HG02840 (cell line): Measurements from ENCODE around the gene TMEM273.
"Not testable (repeated sequence)": the region's sequence is repeated elsewhere in the genome, so short reads cannot be mapped to it uniquely, and the experiment has no call there.

Source experiments
- ATAC-seq: cut with Tn5 transposase; IDR thresholded peaks from one replicate; pipeline ENCODE4 v1.9.1; 2021; ENCODE audit warnings: mild to moderate bottlenecking, moderate library complexity, moderate number of reproducible peaks; ENCODE audit not compliant: unreplicated experiment, low FRiP score

TMEM273 gene

DNA sequence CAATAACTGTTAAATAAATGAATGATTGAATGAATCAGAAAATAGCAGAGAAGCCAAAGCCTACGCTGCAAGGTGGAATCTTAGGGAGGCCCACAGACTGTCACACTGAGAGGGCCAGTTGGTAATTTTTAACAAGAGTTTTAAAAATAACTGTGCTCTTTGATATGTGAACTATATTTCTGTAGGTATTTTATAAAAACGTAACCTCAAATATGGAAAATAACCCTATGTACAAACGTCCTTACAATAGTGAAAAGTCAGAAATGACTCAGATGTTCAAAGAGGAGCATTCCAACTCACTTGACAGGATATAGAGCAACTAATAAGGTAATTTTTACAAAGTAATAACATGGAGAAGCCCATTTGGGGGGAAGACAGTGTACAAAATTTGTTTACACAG is 18.9 kb upstream of the TMEM273 start:
- no peak for ATAC-seq

DNA sequence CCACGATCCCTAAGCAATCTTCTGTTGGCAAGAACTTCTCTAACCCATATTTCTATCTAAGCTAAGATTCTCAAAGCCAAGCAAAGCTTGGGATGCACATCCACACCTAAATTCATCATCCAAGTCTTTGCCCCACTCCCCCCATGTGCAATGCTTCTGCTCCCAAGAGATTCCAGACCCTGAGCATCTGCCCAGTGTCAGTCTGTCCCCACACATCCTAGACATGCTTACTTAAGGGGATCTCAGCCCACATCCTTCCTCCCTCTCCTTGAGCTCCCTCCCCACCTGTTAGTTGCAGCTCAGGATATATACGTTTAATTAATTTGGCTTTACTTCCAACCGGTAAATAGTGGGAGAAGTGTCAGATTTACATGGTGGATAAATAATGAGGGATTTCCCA is 17.0 kb upstream of the TMEM273 start:
- no peak for ATAC-seq

DNA sequence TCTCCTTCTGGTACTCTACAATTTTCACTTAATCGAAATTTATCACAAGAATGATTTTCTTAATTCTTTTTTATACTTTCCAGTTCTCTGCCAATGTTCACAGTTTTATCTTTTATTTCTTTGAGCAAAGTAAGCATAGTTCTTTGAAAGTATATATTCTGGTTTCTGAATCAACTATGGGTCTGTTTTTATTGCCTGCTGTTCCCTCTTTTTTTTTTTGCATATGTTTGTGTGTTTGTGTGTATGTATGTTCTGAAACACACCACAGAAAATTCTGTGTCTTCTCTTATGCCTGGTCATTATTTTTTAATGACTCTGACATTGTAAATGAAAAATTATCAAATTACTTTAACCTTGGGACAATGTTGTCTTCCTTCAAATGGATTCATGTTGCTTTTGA is 15.9 kb upstream of the TMEM273 start:
- ATAC-seq, result no peak

- ATAC-seq, result no peak
Measured at GRCh38 chr10:49202266-49202665, 14.1 kb upstream of the TMEM273 start.

- no peak for ATAC-seq
Measured at GRCh38 chr10:49200854-49201253, 12.7 kb upstream of the TMEM273 start.

GRCh38 chr10:49197171-49197570 is 9.0 kb upstream of the TMEM273 start:
- ATAC-seq, result no peak

- ATAC-seq, result not testable (repeated sequence)
Measured at GRCh38 chr10:49195864-49196263, 7.7 kb upstream of the TMEM273 start.

GRCh38 chr10:49194212-49194920 is 6.2 kb upstream of the TMEM273 start:
- no peak for ATAC-seq

GRCh38 chr10:49191349-49191748 is 3.2 kb upstream of the TMEM273 start:
- ATAC-seq, result no peak

DNA sequence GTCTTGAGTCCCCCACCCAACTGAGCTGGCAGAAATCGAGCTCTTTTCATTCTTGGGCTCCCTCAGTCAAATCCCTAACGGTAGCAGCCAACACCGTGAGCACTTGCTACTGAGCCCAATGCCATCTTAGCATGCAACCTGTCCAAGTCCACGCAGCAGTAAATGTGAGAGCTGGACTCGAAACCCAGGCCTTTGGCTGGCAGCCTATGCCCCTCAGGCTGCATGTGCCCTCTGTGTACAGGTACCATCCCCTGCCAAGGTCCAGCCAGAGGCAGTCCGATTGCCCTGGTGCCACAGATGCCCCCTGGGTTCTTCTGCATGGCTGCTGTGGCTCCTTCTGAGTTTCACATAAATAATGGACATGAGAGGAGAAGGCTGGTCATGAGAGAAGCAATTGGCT is 1.2 kb upstream of the TMEM273 start:
- no peak for ATAC-seq

DNA sequence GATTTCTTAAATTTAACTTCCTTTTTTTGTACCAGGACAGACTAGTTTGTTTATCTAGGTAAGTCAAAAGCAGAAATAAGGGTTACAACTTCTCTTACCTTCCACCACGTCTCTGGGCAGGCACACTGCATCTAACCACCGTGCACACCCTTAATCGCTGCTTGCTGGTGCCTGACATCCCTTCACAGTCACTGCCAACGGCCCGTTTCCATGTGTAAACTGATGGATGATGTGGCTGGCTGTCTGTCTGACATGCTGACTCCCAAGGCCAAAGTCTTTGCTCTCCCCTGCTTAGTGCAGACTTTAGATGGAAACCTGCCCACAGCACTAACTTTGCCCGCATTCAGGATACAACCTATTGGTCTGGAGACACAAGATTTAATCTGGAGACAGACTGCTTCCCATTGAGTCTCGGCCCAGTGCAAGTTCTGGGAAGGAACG is 1.1 kb downstream of the TMEM273 start:
- ATAC-seq, result no peak

DNA sequence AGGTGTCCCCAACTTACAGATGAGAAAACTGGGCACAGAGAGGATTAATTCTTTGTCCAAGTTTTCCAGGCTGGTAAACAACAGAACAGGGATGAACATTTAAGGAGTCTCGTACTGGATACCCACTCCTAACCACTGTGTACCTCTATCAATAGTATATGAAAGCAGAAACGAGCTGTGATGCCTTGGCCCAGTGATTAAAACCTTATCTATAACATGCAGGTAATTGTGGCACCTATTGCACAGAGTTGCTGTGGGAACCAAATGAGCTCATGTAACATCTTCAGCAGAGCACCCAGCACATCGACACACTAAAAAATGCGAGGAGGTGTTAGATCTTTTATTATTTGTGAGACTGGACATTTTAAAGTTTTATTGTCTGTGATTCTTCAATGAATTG is 1.6 kb downstream of the TMEM273 start:
- no peak for ATAC-seq

DNA sequence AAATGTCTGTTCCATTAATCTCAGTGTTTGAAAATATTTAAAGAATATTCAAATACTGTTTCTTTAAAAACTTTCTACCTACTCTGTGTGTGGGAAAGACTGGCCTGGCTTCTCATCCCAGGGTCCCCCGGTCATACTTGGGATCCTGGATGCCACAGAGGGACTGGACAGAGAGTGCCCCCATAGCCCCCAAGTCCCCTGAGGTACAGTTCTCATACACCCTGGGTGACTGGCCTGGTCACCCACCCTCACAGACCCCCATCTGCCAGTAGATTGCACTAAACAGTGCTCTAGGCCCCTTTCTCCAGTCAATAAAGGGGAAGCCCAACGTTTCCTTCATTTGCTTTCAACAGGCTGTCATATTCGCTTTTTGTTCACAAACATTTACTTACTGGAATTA is 3.0 kb downstream of the TMEM273 start:
- ATAC-seq, result no peak

DNA sequence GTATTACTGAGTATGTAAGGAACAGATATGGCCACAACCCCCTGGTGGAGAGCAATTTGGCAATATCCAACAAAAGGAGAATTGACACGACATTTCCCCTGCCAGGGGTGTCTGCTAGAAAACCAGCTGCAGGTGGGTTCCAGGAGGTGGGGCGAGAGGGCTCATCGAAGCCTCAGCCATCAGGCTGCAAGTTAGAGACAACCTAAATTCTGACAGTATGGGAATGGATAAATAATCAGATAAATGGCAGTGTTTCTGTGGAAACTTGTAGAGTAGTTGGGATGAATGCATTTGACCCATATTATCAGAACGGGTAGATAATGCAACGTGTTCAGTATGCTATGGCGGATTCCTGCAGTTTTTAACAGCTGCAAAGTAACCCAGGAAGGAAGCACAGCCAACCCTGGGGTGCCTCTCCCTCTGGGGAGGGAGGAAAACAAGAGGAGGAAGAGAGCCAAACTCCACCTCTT is 3.5 kb downstream of the TMEM273 start:
- no peak for ATAC-seq

DNA sequence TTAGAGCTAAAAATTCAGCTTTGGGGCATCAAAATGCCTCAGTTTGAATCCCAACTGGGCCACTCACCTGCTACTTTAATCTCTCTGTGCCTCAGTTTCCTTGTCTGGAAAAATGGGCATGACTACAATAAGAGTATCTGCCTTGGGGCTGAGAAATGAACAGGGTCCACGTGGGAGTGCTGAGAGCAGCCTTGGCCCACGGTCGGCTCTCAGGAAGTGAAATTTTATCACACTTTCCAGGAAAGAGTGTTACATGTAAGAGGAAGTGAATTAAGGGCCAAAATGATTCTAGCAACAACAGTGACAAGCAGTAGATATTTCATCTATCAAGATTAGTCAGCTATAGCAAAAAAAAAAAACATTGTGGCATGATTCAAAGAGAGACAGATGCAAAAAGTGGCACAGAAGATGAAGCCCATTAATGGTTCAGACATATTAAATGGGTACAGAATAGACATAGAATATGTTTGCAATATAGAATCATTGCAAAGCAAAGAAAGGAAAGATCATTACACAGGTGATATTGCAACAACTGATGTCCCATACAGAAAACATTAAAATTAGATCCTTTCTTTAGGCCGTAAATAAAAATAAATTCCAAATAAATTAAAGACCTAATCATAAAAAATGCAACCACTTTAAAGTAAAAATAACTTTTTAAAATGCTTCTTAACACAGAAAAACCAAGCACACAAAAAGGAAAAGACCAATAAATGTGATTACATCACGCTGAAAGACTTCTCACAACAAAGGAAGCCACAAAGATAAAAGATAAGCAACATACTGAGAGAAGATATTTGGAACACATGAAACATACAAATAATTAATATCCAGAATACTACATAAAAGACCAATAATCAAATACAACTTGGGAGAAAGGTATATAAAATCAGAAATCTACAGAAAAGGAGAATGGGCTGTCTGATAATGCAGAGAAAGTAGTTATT is 4.3 kb downstream of the TMEM273 start:
- ATAC-seq, result no peak

DNA sequence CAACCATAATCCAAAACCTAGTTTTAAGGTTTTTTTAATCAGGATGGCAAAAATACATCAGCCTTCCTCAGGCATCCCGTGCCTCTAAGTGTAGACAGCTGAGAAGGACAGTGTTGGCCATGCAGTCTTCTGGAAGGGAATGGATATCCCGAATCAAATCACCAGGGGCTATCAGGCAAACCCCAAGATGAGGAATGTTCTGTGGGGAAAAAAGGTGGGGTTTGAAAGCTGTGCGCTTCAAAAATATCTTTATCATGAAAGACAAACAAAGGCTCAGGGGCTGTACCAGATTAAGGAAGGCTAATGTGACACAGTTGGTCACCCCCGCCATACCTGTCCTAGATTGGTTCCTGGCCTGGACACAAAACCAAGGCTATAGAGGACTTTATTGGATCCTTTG is 5.4 kb downstream of the TMEM273 start:
- ATAC-seq, result no peak

DNA sequence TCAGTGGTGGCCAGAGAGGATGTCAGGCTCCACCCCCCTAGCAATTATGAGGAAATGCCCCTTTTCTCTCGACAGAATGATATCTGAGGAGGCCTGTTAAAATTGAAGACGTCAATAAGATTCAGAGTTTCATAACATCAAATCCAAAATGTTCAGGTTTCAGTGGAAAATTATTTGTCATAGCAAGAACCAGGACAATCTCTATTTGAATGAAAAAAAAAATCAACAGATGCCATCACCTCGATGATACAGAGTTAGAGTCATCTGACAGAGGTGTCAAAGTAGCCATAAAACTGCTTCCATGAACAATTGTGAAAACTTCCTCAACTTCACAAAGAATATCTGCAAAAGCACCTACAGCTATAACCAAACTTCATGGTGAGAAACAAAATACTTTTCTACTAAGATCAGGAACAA is 7.7 kb downstream of the TMEM273 start:
- ATAC-seq, result no peak

DNA sequence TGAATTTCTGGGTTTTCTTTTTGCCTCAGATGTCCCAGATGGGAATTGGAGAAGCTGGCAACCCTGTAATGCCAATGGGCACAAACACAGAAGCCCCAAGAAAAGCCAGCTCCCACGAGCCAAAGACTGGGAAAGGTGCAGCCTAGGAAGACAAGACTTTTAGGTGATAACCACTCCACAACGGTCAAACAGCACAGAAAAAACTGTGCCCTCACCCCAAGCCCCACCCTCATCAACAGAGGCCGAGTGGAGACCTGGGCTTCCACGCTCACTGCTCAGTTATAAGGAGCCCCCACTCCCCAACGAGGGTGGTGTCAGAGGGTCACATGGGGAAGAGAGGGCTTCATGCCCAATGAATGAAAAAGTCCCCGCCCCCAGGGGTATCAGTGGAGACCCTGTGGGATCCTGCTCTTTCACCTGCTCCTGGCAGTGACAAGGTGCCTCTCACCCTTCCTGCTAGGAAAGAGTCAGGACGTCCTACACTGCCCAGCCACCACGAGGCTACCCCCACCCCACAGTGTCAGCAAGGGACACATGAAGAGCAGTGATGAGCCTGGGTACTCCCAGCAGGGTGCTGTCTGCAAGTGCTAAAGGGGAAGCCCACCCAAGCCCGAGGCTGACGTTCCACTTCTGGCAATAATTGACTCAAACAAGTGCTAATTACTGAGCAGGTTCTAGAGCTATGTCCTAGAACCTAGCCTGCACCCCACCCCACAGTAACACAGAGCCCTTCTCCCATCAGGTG is 8.3 kb downstream of the TMEM273 start:
- ATAC-seq, result no peak

DNA sequence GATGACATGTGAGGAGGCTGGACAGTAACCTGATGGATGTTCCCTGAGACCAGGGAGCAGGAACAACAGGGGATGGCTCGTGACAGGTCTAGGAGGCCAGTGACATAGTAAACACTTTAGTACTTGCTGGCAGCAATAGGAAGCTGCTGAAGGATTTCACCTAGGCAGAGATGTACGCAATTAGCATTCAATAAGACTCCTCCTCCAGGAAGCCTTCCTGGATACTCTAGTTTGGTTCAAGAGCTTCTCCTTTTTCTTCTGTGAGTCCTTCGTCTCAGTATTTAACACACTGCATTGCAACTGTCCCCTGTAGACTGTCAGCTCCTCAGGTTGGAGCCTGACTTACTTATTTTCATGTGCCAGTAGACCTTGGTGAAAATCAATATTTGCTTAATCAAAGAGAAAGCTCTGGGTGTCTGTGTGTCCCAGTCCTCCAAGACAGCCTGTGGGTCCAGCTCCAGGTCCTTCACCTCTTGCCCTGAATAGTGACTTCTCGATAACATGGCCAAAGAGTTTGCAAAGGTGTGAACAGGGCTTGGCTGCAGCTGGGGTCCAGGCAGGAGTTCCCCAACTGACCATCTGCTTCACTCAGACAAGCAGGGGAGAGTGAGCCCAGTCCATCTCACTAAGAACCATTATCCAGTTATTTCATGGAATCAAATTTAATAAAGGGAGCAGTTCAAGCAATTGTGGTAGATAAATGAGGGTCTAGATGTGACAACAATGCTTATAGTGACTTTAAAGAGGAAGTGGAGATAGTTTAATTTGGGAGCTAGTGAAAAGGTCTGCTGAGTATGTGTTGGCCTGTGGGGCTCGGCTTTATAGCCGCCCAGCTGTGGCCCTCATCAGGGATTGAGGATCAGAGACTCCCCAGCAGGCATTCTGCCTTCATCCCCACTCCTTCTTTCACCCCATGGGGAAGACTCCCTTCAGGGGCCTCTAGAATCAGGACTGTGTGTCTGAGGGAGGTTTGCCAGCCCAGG is 9.4 kb downstream of the TMEM273 start:
- ATAC-seq, result no peak
